Natural killer cell (primary cell): Measurements from ENCODE around the gene CDK14. TPM values are rescaled to one million over a fixed set of nuclear protein-coding genes. Genes with fewer than 3 reads are reported as not detected.

Experiments used
- ATAC-seq, 3 donors: fragments of 150-1000 bp in 2 of 3; fragments of 200-7000 bp in 1 of 3; cut with Tn5 transposase; 1 replicate in 1 of 3; 2 replicates in 2 of 3; pipeline ENCODE4 v1.10.0; 2021; ENCODE audit warnings: mild to moderate bottlenecking in 2 of 3, moderate library complexity in 2 of 3
- DNase-seq, 2 donors: peaks; one replicate each; pipeline versions ENCODE4 v3.0.0 to v3.0.0-alpha.2; 2013 to 2021; ENCODE audit warnings: mixed read lengths in 1 of 2
- H3K27ac ChIP-seq: one replicate; pipeline ENCODE4 v1.5.1; 2013; ENCODE audit warnings: mild to moderate bottlenecking, low read length
- H3K27me3 ChIP-seq: one replicate; pipeline ENCODE4 v1.6.1; 2013; ENCODE audit warnings: low read length; ENCODE audit not compliant: control insufficient read depth, insufficient read depth
- H3K36me3 ChIP-seq: one replicate; pipeline ENCODE4 v1.6.1; 2013; ENCODE audit warnings: low read length; ENCODE audit not compliant: control insufficient read depth, insufficient read depth
- H3K4me1 ChIP-seq: one replicate; pipeline ENCODE4 v1.6.1; 2013; ENCODE audit warnings: low read length; ENCODE audit not compliant: control insufficient read depth, insufficient read depth
- H3K4me3 ChIP-seq: one replicate; pipeline ENCODE4 v1.5.1; 2013; ENCODE audit warnings: low read length
- H3K9me3 ChIP-seq: one replicate; pipeline ENCODE4 v1.6.1; 2013; ENCODE audit warnings: low read length; ENCODE audit not compliant: control insufficient read depth, insufficient read depth
- H3K27ac Mint-ChIP-seq, 2 donors: one replicate each; pipeline ENCODE4 v1.8.0; 2022; ENCODE audit warnings: mild to moderate bottlenecking in 2 of 2, mixed read lengths in 2 of 2, moderate library complexity in 1 of 2
- H3K27me3 Mint-ChIP-seq, 2 donors: one replicate each; pipeline ENCODE4 v1.8.0; 2022; ENCODE audit warnings: low read depth in 2 of 2, mixed read lengths in 2 of 2
- H3K36me3 Mint-ChIP-seq: one replicate; pipeline ENCODE4 v1.8.0; 2022; ENCODE audit warnings: mixed read lengths
- H3K4me1 Mint-ChIP-seq, 2 donors: one replicate each; pipeline ENCODE4 v1.8.0; 2022; ENCODE audit warnings: mixed read lengths in 2 of 2
- H3K4me3 Mint-ChIP-seq: one replicate; pipeline ENCODE4 v1.8.0; 2022; ENCODE audit warnings: mild to moderate bottlenecking, moderate library complexity, mixed read lengths
- H3K9me3 Mint-ChIP-seq, 2 donors: one replicate each; pipeline ENCODE4 v1.8.0; 2022; ENCODE audit warnings: mixed read lengths in 2 of 2
- CTCF ChIP-seq: fragments of 200-600 bp; IDR thresholded peaks from one replicate; pipeline ENCODE4 v1.8.0; 2022; ENCODE audit warnings: antibody characterized with exemption
- WGBS: methylation state at CpG from one replicate; pipeline ENCODE4 v1.1.7; 2013; ENCODE audit warnings: missing lambda C conversion rate; ENCODE audit not compliant: insufficient coverage; 5-methylcytosine and 5-hydroxymethylcytosine counted together
- intact Hi-C: fragments of 100-400 bp; cut with micrococcal nuclease; formaldehyde crosslinking; loops from one replicate; pipeline ENCODE4 v1.14.2; 2022
- total RNA-seq, 4 donors: library from RNA; stranded (reverse); fragments of 120-200 nt in 1 of 4; gene quantifications; one replicate each; pipeline versions ENCODE4 v1.2.3 to v1.2.4, GENCODE V29; 2013 to 2022

The CDK14 gene
- total RNA-seq, 3 donors from 2014 or later (not counting 1 experiment from before 2014, with no cell fraction given) = 1.2 to 12.5 (median 1.9) TPM

GRCh38 chr7:90713628-90714027 is 117.5 kb downstream of the CDK14 start:
- no peak for TF ChIP-seq CTCF
- Histone ChIP-seq H3K27ac (no peak overlapping the region), H3K4me1 (no peaks in the 10 kb centered on the region), H3K36me3 (no peaks in the 10 kb centered on the region), H3K9me3 (no peaks in the 10 kb centered on the region), H3K4me3 (no peak overlapping the region), H3K27me3 (no peaks in the 10 kb centered on the region)
- H3K27ac Mint-ChIP-seq = no peak overlapping the region
- WGBS = 85% methylated on average over 1 of the region's 1 CpG
- no peak for ATAC-seq
- H3K9me3 Mint-ChIP-seq = peaks cover 0 to 5% of the 10 kb centered on the region in 2 donors
- no peak for DNase-seq
- no peaks in the 10 kb centered on the region for H3K27me3 Mint-ChIP-seq
- H3K36me3 Mint-ChIP-seq = no peaks in the 10 kb centered on the region
- intact Hi-C loops = no loop called here
- H3K4me1 Mint-ChIP-seq = no peaks in the 10 kb centered on the region
- H3K4me3 Mint-ChIP-seq = no peak overlapping the region

GRCh38 chr7:90715067-90715466 is 118.9 kb downstream of the CDK14 start:
- Histone ChIP-seq H3K36me3 (no peaks in the 10 kb centered on the region), H3K4me1 (no peaks in the 10 kb centered on the region), H3K27ac (no peak overlapping the region), H3K4me3 (no peak overlapping the region), H3K9me3 (no peaks in the 10 kb centered on the region), H3K27me3 (no peaks in the 10 kb centered on the region)
- Mint-ChIP-seq H3K4me3 (no peak overlapping the region), H3K36me3 (no peaks in the 10 kb centered on the region), H3K9me3 (peaks cover 0 to 5% of the 10 kb centered on the region in 2 donors), H3K27ac (no peak overlapping the region), H3K4me1 (no peaks in the 10 kb centered on the region), H3K27me3 (no peaks in the 10 kb centered on the region)
- DNase-seq = no peak
- intact Hi-C loops = no loop called here
- no peak for TF ChIP-seq CTCF
- WGBS = 88% methylated on average over 1 of the region's 2 CpGs
- no peak for ATAC-seq

DNA sequence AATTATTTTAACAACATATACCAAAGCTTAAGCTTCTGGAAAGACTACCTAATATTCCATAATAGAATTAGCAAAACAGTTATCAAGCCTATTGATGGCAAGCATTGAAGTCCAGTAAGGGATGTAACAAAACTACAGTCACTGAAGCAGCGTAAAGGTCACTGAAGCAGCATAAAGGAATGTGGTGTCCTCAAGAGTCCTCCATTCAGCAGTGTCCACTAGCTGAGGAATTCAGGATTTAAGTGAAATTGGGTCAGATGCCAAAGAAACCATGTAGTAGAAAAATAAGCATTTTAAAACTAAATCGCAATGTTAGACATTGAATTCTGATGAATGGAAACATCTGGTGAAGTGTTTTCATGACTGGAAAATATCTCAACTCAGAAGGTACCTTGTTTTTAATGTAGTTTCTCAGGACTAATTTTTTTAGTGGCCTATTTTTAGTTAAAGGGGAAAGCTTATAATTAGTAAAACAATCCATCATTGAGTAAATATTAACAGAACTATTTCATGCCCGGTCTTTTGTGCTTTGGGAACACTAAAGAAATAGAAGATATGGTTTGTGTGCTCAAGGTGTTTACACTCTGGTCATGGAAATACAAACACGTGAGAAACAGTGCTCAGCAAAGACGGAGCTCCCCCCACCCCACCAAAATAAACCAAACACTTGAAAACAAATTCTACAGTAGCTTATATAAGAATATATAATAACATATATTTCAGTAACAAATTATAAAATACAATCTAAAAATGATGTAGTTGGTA is 121.4 kb downstream of the CDK14 start:
- Mint-ChIP-seq H3K27ac (no peak overlapping the region), H3K4me1 (no peaks in the 10 kb centered on the region), H3K9me3 (peaks cover 0 to 5% of the 10 kb centered on the region in 2 donors), H3K27me3 (no peaks in the 10 kb centered on the region), H3K4me3 (no peak overlapping the region), H3K36me3 (no peaks in the 10 kb centered on the region)
- no peak for TF ChIP-seq CTCF
- ATAC-seq (no peak), DNase-seq (no peak)
- 93% methylated on average over 2 of the region's 5 CpGs for WGBS
- H3K4me3 ChIP-seq = no peak overlapping the region
- no peaks in the 10 kb centered on the region for H3K36me3 ChIP-seq
- H3K4me1 ChIP-seq = no peaks in the 10 kb centered on the region
- H3K27ac ChIP-seq = no peak overlapping the region
- intact Hi-C loops = no loop called here
- H3K27me3 ChIP-seq = no peaks in the 10 kb centered on the region
- no peaks in the 10 kb centered on the region for H3K9me3 ChIP-seq

DNA sequence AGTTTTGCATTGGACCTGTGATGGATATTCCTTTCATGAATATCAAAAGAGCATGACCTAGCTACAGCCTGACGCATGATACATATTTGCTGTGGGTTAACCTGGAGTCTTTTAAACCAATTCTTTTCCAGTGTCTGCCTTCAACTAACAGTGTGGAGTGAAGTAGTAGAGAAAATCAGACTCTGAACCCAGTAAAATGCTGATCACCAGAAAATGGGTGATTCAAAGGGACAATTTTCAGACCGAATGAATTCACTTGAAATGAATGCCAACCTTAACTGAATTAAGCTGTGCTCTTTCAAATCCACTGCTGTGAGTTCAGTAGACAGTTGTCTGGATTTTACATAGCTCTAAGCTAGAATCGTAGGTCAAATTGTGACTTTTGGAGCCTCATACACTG is 123.0 kb downstream of the CDK14 start:
- H3K36me3 Mint-ChIP-seq = no peaks in the 10 kb centered on the region
- no peaks in the 10 kb centered on the region for H3K4me1 Mint-ChIP-seq
- no peak overlapping the region for H3K4me3 ChIP-seq
- intact Hi-C loops = no loop called here
- ATAC-seq (no peak), DNase-seq (no peak)
- H3K27ac Mint-ChIP-seq = no peak overlapping the region
- H3K27ac ChIP-seq = no peak overlapping the region
- peaks cover 0 to 2% of the 10 kb centered on the region in 2 donors for H3K9me3 Mint-ChIP-seq
- H3K4me1 ChIP-seq = no peaks in the 10 kb centered on the region
- H3K36me3 ChIP-seq = no peaks in the 10 kb centered on the region
- no peak overlapping the region for H3K4me3 Mint-ChIP-seq
- no peak for TF ChIP-seq CTCF
- H3K9me3 ChIP-seq = no peaks in the 10 kb centered on the region
- H3K27me3 Mint-ChIP-seq = no peaks in the 10 kb centered on the region
- WGBS = 77% methylated on average over 3 of the region's 3 CpGs
- H3K27me3 ChIP-seq = no peaks in the 10 kb centered on the region
